EH (cell line): ENCODE measurements around the gene ATP8B4.
A peak's percentile ranks its signal among the peaks of the same experiment; 100 is the strongest.
"Not testable (repeated sequence)": the region's sequence is repeated elsewhere in the genome, so short reads cannot be mapped to it uniquely, and the experiment has no call there.

ENCODE experiments used
- DNase-seq: peaks from one replicate; pipeline ENCODE4 v3.0.0-alpha.2; 2015; ENCODE audit warnings: low read depth

ATP8B4 gene

GRCh38 chr15:50109076-50109987 is 9.7 kb downstream of the ATP8B4 start:
- peak; percentile 29 for DNase-seq

GRCh38 chr15:50108461-50108860 is 10.6 kb downstream of the ATP8B4 start:
- no peak for DNase-seq

DNA sequence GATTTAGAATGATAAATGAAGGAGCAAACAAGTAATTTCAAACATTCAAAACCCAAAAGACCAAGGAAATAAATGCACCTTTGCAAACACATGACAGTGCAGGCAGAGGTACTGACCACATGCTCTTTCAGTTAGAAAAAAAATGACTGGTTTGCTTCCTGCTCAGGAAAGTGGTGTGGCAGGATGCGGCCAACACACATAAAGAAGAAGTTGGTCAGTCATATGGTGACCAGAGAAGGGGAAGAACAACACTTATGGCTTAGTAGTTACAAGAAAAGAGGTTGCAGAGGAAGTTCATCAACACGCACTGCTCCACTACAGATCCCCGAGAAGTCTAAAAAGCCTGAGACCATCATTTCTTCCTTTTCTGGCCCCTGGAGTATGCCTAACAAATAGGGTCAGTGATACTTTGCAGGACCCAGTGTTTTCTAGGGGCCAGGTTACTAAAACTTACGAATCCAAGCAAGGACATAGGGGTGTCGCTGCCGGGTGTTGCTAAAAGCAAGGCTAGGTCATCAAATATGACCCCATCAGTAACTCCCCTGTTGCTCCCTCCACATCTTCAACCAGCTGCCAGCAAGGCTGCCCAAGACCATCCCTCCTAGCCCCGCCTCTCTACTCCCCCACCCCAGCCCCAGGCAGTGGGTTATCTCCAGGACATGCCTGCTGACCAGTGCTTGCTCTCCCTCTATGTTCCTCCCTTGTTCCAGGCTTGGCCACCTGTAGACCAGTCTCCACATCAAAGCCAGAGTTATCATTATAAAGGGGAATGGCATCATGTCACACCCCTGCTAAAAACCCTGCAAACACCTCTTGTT is 11.2 kb downstream of the ATP8B4 start:
- DNase-seq: no peak

- no peak for DNase-seq
Observed at GRCh38 chr15:50107157-50107556, 11.9 kb downstream of the ATP8B4 start.

GRCh38 chr15:50106457-50106856 is 12.6 kb downstream of the ATP8B4 start:
- no peak for DNase-seq

GRCh38 chr15:50100486-50100885 is 18.5 kb downstream of the ATP8B4 start:
- no peak for DNase-seq

DNA sequence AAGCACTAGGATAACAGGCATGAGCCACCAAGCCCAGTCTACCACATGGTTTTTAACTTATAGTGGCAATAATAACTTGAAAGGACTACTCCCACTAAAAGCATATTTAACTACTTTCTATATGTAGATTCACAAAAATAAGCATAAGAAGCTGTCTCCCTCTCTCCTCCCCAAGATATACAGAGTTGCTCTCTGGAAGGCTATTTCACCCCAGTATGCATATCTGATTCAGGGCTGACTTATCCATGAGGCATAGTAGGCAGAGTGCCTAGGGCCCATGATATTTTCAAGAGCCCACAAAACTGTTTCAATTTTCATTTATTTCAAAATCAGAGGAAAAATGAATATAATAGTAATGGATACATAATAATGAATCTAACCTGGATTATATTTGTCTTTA is 20.5 kb downstream of the ATP8B4 start:
- no peak for DNase-seq

DNA sequence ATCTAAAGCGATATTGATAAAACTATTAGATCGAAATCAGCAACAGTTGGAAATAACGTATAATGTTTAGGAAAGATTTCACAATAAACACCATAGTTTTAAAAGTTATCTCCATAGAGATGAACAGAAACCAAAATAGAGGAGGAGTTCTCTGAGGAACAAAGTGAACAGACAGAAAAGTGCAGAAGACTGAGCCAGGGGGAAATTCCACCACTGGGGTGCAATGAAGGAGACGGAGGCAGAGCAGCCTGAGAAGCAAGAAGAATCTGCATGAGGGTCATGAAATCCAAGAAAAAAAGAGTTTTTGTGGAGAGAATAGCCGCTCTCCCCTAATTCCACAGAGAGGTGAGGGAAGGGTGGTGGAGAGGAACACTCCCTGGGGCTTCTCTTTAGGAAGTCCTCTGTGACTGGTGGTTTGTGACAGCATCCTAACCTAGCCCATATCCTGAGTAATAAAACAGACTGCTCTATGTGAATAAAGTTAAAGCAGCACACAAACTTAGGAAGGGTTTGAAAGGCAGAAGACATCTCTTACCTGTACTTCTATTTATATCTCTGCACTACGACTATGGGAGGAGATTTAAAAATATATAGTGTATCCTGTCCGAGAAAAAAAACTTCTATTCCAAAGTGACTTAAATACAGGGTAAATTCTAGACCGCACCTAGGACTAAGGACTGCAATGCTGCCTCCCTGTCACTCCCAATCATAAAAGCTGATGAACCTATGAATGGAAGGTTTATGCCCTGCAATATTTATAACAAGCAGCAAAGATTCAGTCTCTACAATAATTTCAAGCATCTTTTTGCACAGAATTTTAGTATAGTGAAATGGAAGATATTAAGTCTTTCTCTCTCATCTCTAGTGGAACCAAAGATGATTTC is 22.9 kb downstream of the ATP8B4 start:
- no peak for DNase-seq

GRCh38 chr15:50089386-50089785 is 29.6 kb downstream of the ATP8B4 start:
- not testable (repeated sequence) for DNase-seq

- DNase-seq: no peak
Observed at GRCh38 chr15:50084932-50085331, 34.1 kb downstream of the ATP8B4 start.

DNA sequence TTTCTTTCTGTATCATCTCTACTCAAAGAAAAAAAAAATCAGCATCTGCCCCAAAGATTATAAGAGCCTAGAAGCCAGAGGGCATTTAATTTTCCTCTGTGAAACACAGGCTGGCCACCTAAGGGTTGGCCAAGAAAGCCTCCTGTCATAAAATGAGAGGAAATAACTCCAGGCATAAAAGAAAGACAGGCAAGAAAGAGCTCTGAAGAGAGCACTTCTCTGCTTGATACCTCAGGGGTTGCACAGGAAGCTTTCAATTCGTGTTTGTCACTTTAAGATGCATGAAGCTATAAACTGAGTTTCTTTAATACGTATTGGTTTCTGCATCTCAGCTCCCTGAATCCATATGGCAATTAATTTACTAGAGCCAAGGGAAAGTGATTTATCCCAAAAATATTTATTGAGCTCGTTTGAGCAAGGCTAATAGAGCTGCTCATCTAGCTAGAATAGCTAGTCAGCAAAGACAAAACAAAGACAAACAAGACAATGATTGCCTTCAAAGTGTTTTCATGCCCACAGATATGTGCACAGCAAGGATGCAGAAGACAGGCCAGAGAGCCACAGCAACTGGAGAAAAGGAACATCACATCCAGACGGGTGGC is 35.5 kb downstream of the ATP8B4 start:
- DNase-seq: peak; percentile 51

- no peak for DNase-seq
Observed at GRCh38 chr15:50082066-50082465, 37.0 kb downstream of the ATP8B4 start.

- DNase-seq: no peak
Observed at GRCh38 chr15:50077651-50078050, 41.4 kb downstream of the ATP8B4 start.

DNA sequence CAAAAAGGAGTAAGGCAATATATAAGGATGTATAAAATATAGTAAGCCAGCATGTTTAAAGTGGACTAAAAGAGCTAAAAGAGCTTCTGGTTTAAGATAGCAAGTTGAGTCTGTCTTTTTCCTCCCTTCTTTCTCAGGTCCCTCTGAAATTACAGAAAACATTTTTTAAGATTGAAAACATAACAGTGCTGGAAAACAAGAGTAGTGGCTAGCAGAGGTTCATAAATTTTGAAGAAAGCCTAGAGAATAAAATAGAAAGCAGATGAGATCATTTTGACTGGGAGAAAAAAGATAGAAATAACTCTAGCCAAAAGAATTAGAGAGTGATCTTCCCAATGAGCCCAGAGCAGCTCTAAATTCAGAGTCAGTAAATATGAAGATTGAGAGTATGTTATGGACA is 41.9 kb downstream of the ATP8B4 start:
- DNase-seq: no peak

DNA sequence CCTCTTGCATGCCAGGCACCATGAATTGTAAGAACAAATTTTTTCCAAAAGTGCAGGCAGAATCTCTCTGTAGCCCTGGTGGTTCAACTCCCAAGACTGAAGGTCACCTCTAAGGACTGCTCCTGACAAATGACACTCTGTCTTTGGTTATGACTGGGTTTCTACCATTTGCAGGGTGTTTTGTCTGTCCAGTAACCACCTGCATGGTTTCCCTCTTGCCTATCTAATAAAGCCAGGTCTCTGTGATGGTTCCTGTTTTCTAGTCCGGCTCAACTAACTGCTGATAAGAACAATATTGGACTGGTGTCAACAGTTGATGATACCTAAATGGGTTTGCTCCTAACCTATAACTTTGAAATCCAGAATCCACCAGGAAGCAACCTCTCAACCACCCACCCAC is 43.7 kb downstream of the ATP8B4 start:
- no peak for DNase-seq

- DNase-seq: no peak
Observed at GRCh38 chr15:50071551-50072258, 47.3 kb downstream of the ATP8B4 start.

- no peak for DNase-seq
Observed at GRCh38 chr15:50068016-50068415, 51.0 kb downstream of the ATP8B4 start.

DNA sequence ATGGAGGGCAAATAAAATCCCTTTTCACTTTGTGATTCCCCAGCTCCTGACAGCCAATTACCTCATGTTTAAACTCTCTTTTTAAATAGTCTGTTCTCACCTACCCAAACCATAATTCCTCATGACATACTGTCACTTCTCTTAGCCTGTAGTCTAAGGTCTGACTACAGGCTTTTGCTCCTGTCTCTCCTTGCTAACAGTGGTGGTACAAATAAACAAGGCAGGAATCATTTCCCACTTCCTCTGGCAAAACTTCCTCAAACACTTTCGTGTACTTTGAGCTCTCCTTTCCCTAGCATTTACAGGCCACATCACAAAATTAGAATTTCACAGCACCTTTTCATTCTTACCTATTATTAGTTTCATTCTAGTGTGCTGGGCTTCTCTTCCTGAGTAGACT is 51.8 kb downstream of the ATP8B4 start:
- DNase-seq: no peak

DNA sequence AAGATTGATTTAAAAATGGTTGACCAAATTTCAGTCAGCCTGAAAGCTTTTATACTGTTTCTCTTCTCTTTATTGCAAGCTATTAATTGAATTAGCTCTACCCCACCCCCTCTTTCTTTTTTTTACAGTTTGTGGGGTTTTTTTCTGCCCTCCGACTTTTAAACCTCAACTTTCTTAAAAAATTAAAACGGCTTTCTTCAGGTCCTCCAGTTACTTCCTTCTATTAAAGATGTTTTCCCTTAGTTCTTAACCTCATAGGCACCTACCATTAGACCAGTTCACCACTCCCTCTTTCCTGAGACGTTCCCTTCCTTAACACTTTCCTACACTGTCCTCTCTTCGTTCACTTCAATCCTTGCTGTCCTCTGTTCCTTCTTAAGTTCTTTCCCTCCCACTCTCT is 52.4 kb downstream of the ATP8B4 start:
- DNase-seq: no peak

DNA sequence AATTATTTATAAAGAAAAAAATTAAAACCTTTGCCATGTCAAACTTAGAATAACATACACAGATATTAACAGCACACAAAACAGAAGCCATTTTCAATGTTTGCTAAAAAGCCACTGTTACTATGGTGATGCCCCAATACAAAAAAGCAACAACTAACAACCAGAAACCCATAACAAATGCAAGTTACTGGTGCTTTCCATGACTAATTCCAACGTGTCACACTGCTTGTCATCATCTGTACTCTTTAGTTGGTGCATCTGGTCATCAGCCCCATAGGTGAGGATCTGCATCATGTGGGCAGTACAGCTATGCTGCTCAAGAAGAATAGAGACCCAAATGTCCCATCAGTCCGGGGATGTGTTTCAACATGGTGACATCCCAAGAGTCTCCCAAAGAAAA is 52.8 kb downstream of the ATP8B4 start:
- peak; percentile 19 for DNase-seq

DNA sequence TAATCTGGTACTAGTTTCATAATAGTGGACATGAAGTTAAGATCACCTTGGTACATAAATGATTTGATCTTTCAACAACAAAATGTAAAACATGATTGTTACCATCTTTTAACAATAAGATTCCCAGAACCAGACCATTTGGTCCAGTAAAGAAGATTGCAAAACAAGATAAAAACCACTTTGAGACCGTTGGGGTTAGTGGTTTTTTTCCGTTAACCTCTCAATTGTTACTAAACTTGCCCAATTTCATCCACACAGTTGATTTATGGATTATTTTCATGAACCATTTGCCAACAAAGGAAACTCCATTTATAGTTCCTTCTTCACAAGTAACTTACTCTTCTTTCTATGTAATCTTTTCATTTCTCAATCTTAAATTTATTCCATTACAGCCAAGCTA is 53.8 kb downstream of the ATP8B4 start:
- DNase-seq: no peak
